ENCODE results near the gene ALK.

ALK gene

GRCh38 chr2:29527947-29528346 lies 393.4 kb downstream of the ALK start:
- DNase-seq (ENCODE audit: low read depth) = no peak

GRCh38 chr2:29526587-29527586 lies 394.5 kb downstream of the ALK start:
- DNase-seq (ENCODE audit: low read depth) = no peak

- DNase-seq (ENCODE audit: low read depth) = no peak
These were observed 395.5 kb downstream of the ALK start for GRCh38 chr2:29525921-29526320.

GRCh38 chr2:29524652-29525051 lies 396.7 kb downstream of the ALK start:
- no peak for DNase-seq (ENCODE audit: low read depth)

- DNase-seq (ENCODE audit: low read depth) = no peak
These were observed 398.3 kb downstream of the ALK start for GRCh38 chr2:29522951-29523669.

GRCh38 chr2:29520001-29520400 lies 401.4 kb downstream of the ALK start:
- no peak for DNase-seq (ENCODE audit: low read depth)

- DNase-seq (ENCODE audit: low read depth) = peak; percentile 79
These were observed 402.0 kb downstream of the ALK start for GRCh38 chr2:29519338-29519925.

- no peak for DNase-seq (ENCODE audit: low read depth)
These were observed 402.6 kb downstream of the ALK start for GRCh38 chr2:29518646-29519337.

GRCh38 chr2:29518010-29518409 lies 403.4 kb downstream of the ALK start:
- no peak for DNase-seq (ENCODE audit: low read depth)

GRCh38 chr2:29517413-29517812 lies 404.0 kb downstream of the ALK start:
- no peak for DNase-seq (ENCODE audit: low read depth)

GRCh38 chr2:29516767-29517166 lies 404.6 kb downstream of the ALK start:
- no peak for DNase-seq (ENCODE audit: low read depth)

GRCh38 chr2:29509878-29510277 lies 411.5 kb downstream of the ALK start:
- no peak for DNase-seq (ENCODE audit: low read depth)

GRCh38 chr2:29509397-29509796 lies 412.0 kb downstream of the ALK start:
- DNase-seq (ENCODE audit: low read depth) = no peak

GRCh38 chr2:29504746-29505145 lies 416.6 kb downstream of the ALK start:
- no peak for DNase-seq (ENCODE audit: low read depth)

- DNase-seq (ENCODE audit: low read depth) = no peak
These were observed 418.9 kb downstream of the ALK start for GRCh38 chr2:29502460-29502911.

GRCh38 chr2:29497375-29497774 lies 424.0 kb downstream of the ALK start:
- no peak for DNase-seq (ENCODE audit: low read depth)

- DNase-seq (ENCODE audit: low read depth) = no peak
These were observed 425.2 kb downstream of the ALK start for GRCh38 chr2:29496198-29496597.

- no peak for DNase-seq (ENCODE audit: low read depth)
These were observed 425.8 kb downstream of the ALK start for GRCh38 chr2:29495536-29496060.

- no peak for DNase-seq (ENCODE audit: low read depth)
These were observed 426.3 kb downstream of the ALK start for GRCh38 chr2:29495068-29495467.

GRCh38 chr2:29492701-29493100 lies 428.7 kb downstream of the ALK start:
- DNase-seq (ENCODE audit: low read depth) = no peak

GRCh38 chr2:29490045-29490444 lies 431.3 kb downstream of the ALK start:
- DNase-seq (ENCODE audit: low read depth) = no peak

- DNase-seq (ENCODE audit: low read depth) = no peak
These were observed 431.8 kb downstream of the ALK start for GRCh38 chr2:29489568-29489967.

Measured in fibroblast of the conjunctiva (primary cell).